Suprapubic skin (tissue), 4 donors: ENCODE results near the gene PNCK. TPM values are rescaled to one million over a fixed set of nuclear protein-coding genes. Genes with fewer than 3 reads are reported as not detected.

Source experiments
- DNase-seq, 2 donors: peaks; one replicate each; pipeline ENCODE4 v3.0.0-alpha.2; 2019; ENCODE audit warnings: low spot score in 2 of 2
- H3K27ac ChIP-seq: fragments of 200-600 bp; sonication (generic); one replicate; pipeline ENCODE4 v1.5.1; 2019
- H3K27me3 ChIP-seq: fragments of 200-600 bp; sonication (generic); one replicate; pipeline ENCODE4 v1.5.1; 2019
- H3K36me3 ChIP-seq: fragments of 200-600 bp; sonication (generic); one replicate; pipeline ENCODE4 v1.5.1; 2019
- H3K4me1 ChIP-seq: fragments of 200-600 bp; sonication (generic); one replicate; pipeline ENCODE4 v1.5.1; 2019
- H3K4me3 ChIP-seq: fragments of 200-600 bp; sonication (generic); one replicate; pipeline ENCODE4 v1.5.1; 2019; ENCODE audit warnings: mild to moderate bottlenecking
- H3K9me3 ChIP-seq: fragments of 200-600 bp; sonication (generic); one replicate; pipeline ENCODE4 v1.5.1; 2019
- CTCF ChIP-seq, 2 donors: fragments of 200-600 bp in 1 of 2; fragments of 450-650 bp in 1 of 2; sonication (generic) in 1 of 2; IDR thresholded peaks; one replicate each; pipeline ENCODE4 v1.5.1; 2016 to 2019; ENCODE audit warnings: antibody characterized with exemption in 2 of 2, mild to moderate bottlenecking in 1 of 2, moderate library complexity in 1 of 2
- EP300 ChIP-seq: sonication (generic); formaldehyde crosslinking; IDR thresholded peaks from one replicate; pipeline ENCODE4 v1.6.1; 2017; ENCODE audit warnings: antibody characterized with exemption
- POLR2A ChIP-seq, 2 donors: fragments of 450-650 bp; IDR thresholded peaks; one replicate each; pipeline ENCODE4 v1.6.1; 2017; ENCODE audit warnings: antibody characterized with exemption in 2 of 2, mild to moderate bottlenecking in 2 of 2, moderate library complexity in 2 of 2
- POLR2AphosphoS5 ChIP-seq, 3 donors: sonication (generic); formaldehyde crosslinking; IDR thresholded peaks; one replicate each; pipeline ENCODE4 v1.6.1; 2017; ENCODE audit warnings: antibody characterized with exemption in 3 of 3
- WGBS: methylation state at CpG from one replicate; pipeline ENCODE4 v1.1.5; 2018; 5-methylcytosine and 5-hydroxymethylcytosine counted together
- total RNA-seq, 4 donors: library from RNA; depleted of rRNA; stranded (reverse); fragments of >200 nt; gene quantifications; one replicate each; pipeline ENCODE4 v1.1.0, GENCODE V29; 2016

PNCK gene
- total RNA-seq, 4 donors from 2014 or later = 1.2 to 1.8 (median 1.4) TPM

- H3K27ac ChIP-seq = no peak overlapping the region
- H3K4me1 ChIP-seq = no peaks in the 10 kb centered on the region
- H3K36me3 ChIP-seq = no peaks in the 10 kb centered on the region
- DNase-seq = peak in 1 of 2 donors; percentile 31
- TF ChIP-seq POLR2A (IDR thresholded peaks at IDR 0.05) (no peak), CTCF (IDR thresholded peaks at IDR 0.05) (no peak), POLR2AphosphoS5 (IDR thresholded peaks at IDR 0.05) (no peak), EP300 (no peak)
- H3K27me3 ChIP-seq = no peaks in the 10 kb centered on the region
- 81% methylated on average over 8 of the region's 8 CpGs for WGBS
- H3K9me3 ChIP-seq = no peaks in the 10 kb centered on the region
- no peak overlapping the region for H3K4me3 ChIP-seq
These were observed 45.5 kb downstream of the PNCK start for GRCh38 chrX:153628129-153628528.

GRCh38 chrX:153627675-153628111, 45.9 kb downstream of the PNCK start:
- H3K9me3 ChIP-seq = no peaks in the 10 kb centered on the region
- DNase-seq = no peak
- no peaks in the 10 kb centered on the region for H3K4me1 ChIP-seq
- TF ChIP-seq POLR2AphosphoS5 (IDR thresholded peaks at IDR 0.05) (no peak), POLR2A (IDR thresholded peaks at IDR 0.05) (no peak), EP300 (no peak), CTCF (IDR thresholded peaks at IDR 0.05) (no peak)
- H3K27me3 ChIP-seq = no peaks in the 10 kb centered on the region
- no peak overlapping the region for H3K4me3 ChIP-seq
- 71% methylated on average over 11 of the region's 15 CpGs for WGBS
- no peak overlapping the region for H3K27ac ChIP-seq
- H3K36me3 ChIP-seq = no peaks in the 10 kb centered on the region

- H3K4me3 ChIP-seq = no peak overlapping the region
- H3K9me3 ChIP-seq = no peaks in the 10 kb centered on the region
- H3K36me3 ChIP-seq = no peaks in the 10 kb centered on the region
- DNase-seq = no peak
- no peaks in the 10 kb centered on the region for H3K27me3 ChIP-seq
- no peak for TF ChIP-seq EP300
- TF ChIP-seq POLR2AphosphoS5 (IDR thresholded peaks at IDR 0.05) = no peak
- TF ChIP-seq POLR2A (IDR thresholded peaks at IDR 0.05) = no peak
- TF ChIP-seq CTCF (IDR thresholded peaks at IDR 0.05) = no peak
- WGBS = 86% methylated on average over 27 of the region's 35 CpGs
- no peaks in the 10 kb centered on the region for H3K4me1 ChIP-seq
- no peak overlapping the region for H3K27ac ChIP-seq
These were observed 46.5 kb downstream of the PNCK start for GRCh38 chrX:153626863-153627674.

- DNase-seq = no peak
- no peak overlapping the region for H3K27ac ChIP-seq
- no peaks in the 10 kb centered on the region for H3K27me3 ChIP-seq
- no peak overlapping the region for H3K4me3 ChIP-seq
- TF ChIP-seq EP300 (no peak), POLR2A (IDR thresholded peaks at IDR 0.05) (no peak), POLR2AphosphoS5 (IDR thresholded peaks at IDR 0.05) (no peak), CTCF (IDR thresholded peaks at IDR 0.05) (no peak)
- H3K4me1 ChIP-seq = no peaks in the 10 kb centered on the region
- 86% methylated on average over 8 of the region's 16 CpGs for WGBS
- no peaks in the 10 kb centered on the region for H3K36me3 ChIP-seq
- H3K9me3 ChIP-seq = no peaks in the 10 kb centered on the region
These were observed 47.5 kb downstream of the PNCK start for GRCh38 chrX:153626025-153626633.

- TF ChIP-seq POLR2A (IDR thresholded peaks at IDR 0.05) = no peak
- TF ChIP-seq POLR2AphosphoS5 (IDR thresholded peaks at IDR 0.05) = no peak
- TF ChIP-seq EP300 = no peak
- no peak for TF ChIP-seq CTCF (IDR thresholded peaks at IDR 0.05)
- Histone ChIP-seq H3K4me3 (no peak overlapping the region), H3K4me1 (no peaks in the 10 kb centered on the region), H3K9me3 (no peaks in the 10 kb centered on the region), H3K27ac (no peak overlapping the region), H3K36me3 (no peaks in the 10 kb centered on the region), H3K27me3 (no peaks in the 10 kb centered on the region)
- WGBS = 89% methylated on average over 11 of the region's 21 CpGs
- peak in 1 of 2 donors; percentile 59 for DNase-seq
These were observed 48.2 kb downstream of the PNCK start for GRCh38 chrX:153625271-153626024.
